Measurements from ENCODE around the gene OXLD1. TPM values are rescaled to one million over a fixed set of nuclear protein-coding genes. Genes with fewer than 3 reads are reported as not detected.

The OXLD1 gene
- total RNA-seq, 1 experiment from 2014 or later: 78.7 TPM

GRCh38 chr17:81711814-81712467, 45.5 kb upstream of the OXLD1 start, which contains the start of gene SLC25A10:
Gene SLC25A10, plus strand, starts transcription at chr17:81712284. Its CDS starts 143 bp downstream, at chr17:81712427.
- Histone ChIP-seq H3K27me3 (ENCODE audit: low read length) (no peaks in the 10 kb centered on the region), H3K4me3 (ENCODE audit: low read length) (peak within 1 kb of the TSS; percentile 90), H3K27ac (ENCODE audit: low read length) (peak within 1 kb of the TSS; percentile 64), H3K4me1 (ENCODE audit: low read length) (peaks cover 29% of the 10 kb centered on the region), H3K36me3 (ENCODE audit: insufficient read depth, low read length) (peaks cover 7% of the 10 kb centered on the region; the same call in 1 of the 2 replicates), H3K9me3 (ENCODE audit: low read length) (no peaks in the 10 kb centered on the region), H3K4me2 (ENCODE audit: low read depth, low read length, poor library complexity, severe bottlenecking) (peak within 1 kb of the TSS; percentile 94), H3K79me2 (ENCODE audit: low read length) (peaks cover 22% of the 10 kb centered on the region), H3K9ac (ENCODE audit: low read length) (peak within 1 kb of the TSS; percentile 85), H2AFZ (ENCODE audit: low read length) (no peak within 1 kb of the TSS), H4K20me1 (ENCODE audit: insufficient read depth, low read depth, low read length) (peaks cover 23% of the 10 kb centered on the region; the same call in 1 of the 2 replicates), H3K9me2 (replicated peaks; ENCODE audit: insufficient read depth, low read length) (no peaks in the 10 kb centered on the region)
- DNase-seq: peak; percentile 94

- Histone ChIP-seq H3K9ac (ENCODE audit: low read length) (peak overlapping the region; percentile 85), H3K27me3 (ENCODE audit: low read length) (no peaks in the 10 kb centered on the region), H3K9me3 (ENCODE audit: low read length) (no peaks in the 10 kb centered on the region), H3K4me1 (ENCODE audit: low read length) (peaks cover 29% of the 10 kb centered on the region), H3K4me2 (ENCODE audit: low read depth, low read length, poor library complexity, severe bottlenecking) (peak overlapping the region; percentile 94), H3K79me2 (ENCODE audit: low read length) (peaks cover 25% of the 10 kb centered on the region), H3K9me2 (replicated peaks; ENCODE audit: insufficient read depth, low read length) (no peaks in the 10 kb centered on the region), H3K4me3 (ENCODE audit: low read length) (peak overlapping the region; percentile 32; the same call in 1 of the 2 replicates), H4K20me1 (ENCODE audit: insufficient read depth, low read depth, low read length) (peaks cover 26% of the 10 kb centered on the region; the same call in 1 of the 2 replicates), H2AFZ (ENCODE audit: low read length) (no peak overlapping the region), H3K27ac (ENCODE audit: low read length) (peak overlapping the region; percentile 64), H3K36me3 (ENCODE audit: insufficient read depth, low read length) (peaks cover 19% of the 10 kb centered on the region)
- DNase-seq: no peak
Observed at GRCh38 chr17:81710514-81711308, 44.3 kb upstream of the OXLD1 start.

- Histone ChIP-seq H3K4me2 (ENCODE audit: low read depth, low read length, poor library complexity, severe bottlenecking) (no peak overlapping the region), H3K36me3 (ENCODE audit: insufficient read depth, low read length) (peaks cover 25% of the 10 kb centered on the region), H2AFZ (ENCODE audit: low read length) (no peak overlapping the region), H3K9ac (ENCODE audit: low read length) (no peak overlapping the region), H3K4me1 (ENCODE audit: low read length) (peaks cover 35% of the 10 kb centered on the region), H4K20me1 (ENCODE audit: insufficient read depth, low read depth, low read length) (peaks cover 14% of the 10 kb centered on the region; the same call in 1 of the 2 replicates), H3K4me3 (ENCODE audit: low read length) (no peak overlapping the region), H3K9me2 (replicated peaks; ENCODE audit: insufficient read depth, low read length) (no peaks in the 10 kb centered on the region), H3K27ac (ENCODE audit: low read length) (no peak overlapping the region), H3K79me2 (ENCODE audit: low read length) (peaks cover 35% of the 10 kb centered on the region), H3K27me3 (ENCODE audit: low read length) (no peaks in the 10 kb centered on the region), H3K9me3 (ENCODE audit: low read length) (no peaks in the 10 kb centered on the region)
- DNase-seq: no peak
Observed at GRCh38 chr17:81708739-81709185, 42.4 kb upstream of the OXLD1 start.

GRCh38 chr17:81707725-81708646, 41.6 kb upstream of the OXLD1 start:
- no peaks in the 10 kb centered on the region for H3K27me3 ChIP-seq (ENCODE audit: low read length)
- H3K4me2 ChIP-seq (ENCODE audit: low read depth, low read length, poor library complexity, severe bottlenecking): no peak overlapping the region
- H3K9me3 ChIP-seq (ENCODE audit: low read length): no peaks in the 10 kb centered on the region
- no peak overlapping the region for H3K27ac ChIP-seq (ENCODE audit: low read length)
- DNase-seq: no peak
- H3K9me2 ChIP-seq (replicated peaks; ENCODE audit: insufficient read depth, low read length): no peaks in the 10 kb centered on the region
- H3K4me1 ChIP-seq (ENCODE audit: low read length): peaks cover 27% of the 10 kb centered on the region
- no peak overlapping the region for H3K4me3 ChIP-seq (ENCODE audit: low read length)
- H3K9ac ChIP-seq (ENCODE audit: low read length): no peak overlapping the region
- H2AFZ ChIP-seq (ENCODE audit: low read length): no peak overlapping the region
- H3K36me3 ChIP-seq (ENCODE audit: insufficient read depth, low read length): peaks cover 25% of the 10 kb centered on the region
- peaks cover 11% of the 10 kb centered on the region; the same call in 1 of the 2 replicates for H4K20me1 ChIP-seq (ENCODE audit: insufficient read depth, low read depth, low read length)
- peaks cover 33% of the 10 kb centered on the region for H3K79me2 ChIP-seq (ENCODE audit: low read length)

GRCh38 chr17:81706757-81707624, 40.6 kb upstream of the OXLD1 start:
- H3K4me3 ChIP-seq (ENCODE audit: low read length): no peak overlapping the region
- H3K4me2 ChIP-seq (ENCODE audit: low read depth, low read length, poor library complexity, severe bottlenecking): no peak overlapping the region
- H3K9me2 ChIP-seq (replicated peaks; ENCODE audit: insufficient read depth, low read length): no peaks in the 10 kb centered on the region
- H3K27ac ChIP-seq (ENCODE audit: low read length): no peak overlapping the region
- peaks cover 25% of the 10 kb centered on the region for H3K36me3 ChIP-seq (ENCODE audit: insufficient read depth, low read length)
- H3K9me3 ChIP-seq (ENCODE audit: low read length): no peaks in the 10 kb centered on the region
- no peak for DNase-seq
- peaks cover 18% of the 10 kb centered on the region for H4K20me1 ChIP-seq (ENCODE audit: insufficient read depth, low read depth, low read length)
- peaks cover 24% of the 10 kb centered on the region for H3K4me1 ChIP-seq (ENCODE audit: low read length)
- H2AFZ ChIP-seq (ENCODE audit: low read length): no peak overlapping the region
- H3K79me2 ChIP-seq (ENCODE audit: low read length): peaks cover 35% of the 10 kb centered on the region
- no peaks in the 10 kb centered on the region for H3K27me3 ChIP-seq (ENCODE audit: low read length)
- no peak overlapping the region for H3K9ac ChIP-seq (ENCODE audit: low read length)

GRCh38 chr17:81706232-81706611, 39.8 kb upstream of the OXLD1 start:
- Histone ChIP-seq H3K9ac (ENCODE audit: low read length) (no peak overlapping the region), H3K36me3 (ENCODE audit: insufficient read depth, low read length) (peaks cover 25% of the 10 kb centered on the region), H3K27me3 (ENCODE audit: low read length) (no peaks in the 10 kb centered on the region), H3K4me3 (ENCODE audit: low read length) (no peak overlapping the region), H3K9me3 (ENCODE audit: low read length) (no peaks in the 10 kb centered on the region), H3K9me2 (replicated peaks; ENCODE audit: insufficient read depth, low read length) (no peaks in the 10 kb centered on the region), H3K4me1 (ENCODE audit: low read length) (peaks cover 24% of the 10 kb centered on the region), H3K79me2 (ENCODE audit: low read length) (peaks cover 43% of the 10 kb centered on the region), H3K27ac (ENCODE audit: low read length) (no peak overlapping the region), H2AFZ (ENCODE audit: low read length) (no peak overlapping the region), H4K20me1 (ENCODE audit: insufficient read depth, low read depth, low read length) (peaks cover 26% of the 10 kb centered on the region), H3K4me2 (ENCODE audit: low read depth, low read length, poor library complexity, severe bottlenecking) (no peak overlapping the region)
- DNase-seq: no peak

- Histone ChIP-seq H3K27me3 (ENCODE audit: low read length) (no peaks in the 10 kb centered on the region), H3K4me2 (ENCODE audit: low read depth, low read length, poor library complexity, severe bottlenecking) (no peak overlapping the region), H3K4me1 (ENCODE audit: low read length) (peaks cover 24% of the 10 kb centered on the region), H4K20me1 (ENCODE audit: insufficient read depth, low read depth, low read length) (peaks cover 30% of the 10 kb centered on the region), H3K36me3 (ENCODE audit: insufficient read depth, low read length) (peaks cover 25% of the 10 kb centered on the region), H3K9ac (ENCODE audit: low read length) (no peak overlapping the region), H2AFZ (ENCODE audit: low read length) (no peak overlapping the region), H3K27ac (ENCODE audit: low read length) (peak overlapping the region; percentile 87; the same call in 1 of the 2 replicates), H3K79me2 (ENCODE audit: low read length) (peaks cover 48% of the 10 kb centered on the region), H3K9me2 (replicated peaks; ENCODE audit: insufficient read depth, low read length) (no peaks in the 10 kb centered on the region), H3K9me3 (ENCODE audit: low read length) (no peaks in the 10 kb centered on the region), H3K4me3 (ENCODE audit: low read length) (no peak overlapping the region)
- no peak for DNase-seq
Observed at GRCh38 chr17:81705518-81706231, 39.3 kb upstream of the OXLD1 start.

All from Karpas-422 (cell line).